HUDEP-2 (cell line): ENCODE results near the gene CBX7.

Experiments
- DNase-seq, 76 experiments: peaks; one replicate each; lab custom pipeline; 2025; ENCODE audit not compliant: unreplicated experiment in 76 of 76; lab: John Stamatoyannopoulos, UW

CBX7 gene

GRCh38 chr22:39148026-39148726 is 4.3 kb downstream of the CBX7 start:
- no peak for DNase-seq

GRCh38 chr22:39147335-39148025 is 5.0 kb downstream of the CBX7 start:
- no peak for DNase-seq

- DNase-seq = no peak
Observed at GRCh38 chr22:39146256-39147101, 6.0 kb downstream of the CBX7 start.

GRCh38 chr22:39144101-39144767 is 8.2 kb downstream of the CBX7 start:
- peak in 3 of 76 experiments; percentile 9 to 37 (median 14) for DNase-seq

GRCh38 chr22:39142088-39142680 is 10.3 kb downstream of the CBX7 start:
- no peak for DNase-seq

GRCh38 chr22:39139933-39140332 is 12.5 kb downstream of the CBX7 start:
- DNase-seq = no peak

GRCh38 chr22:39138357-39138997 is 14.0 kb downstream of the CBX7 start:
- DNase-seq = no peak

- no peak for DNase-seq
Observed at GRCh38 chr22:39136317-39136716, 16.2 kb downstream of the CBX7 start.

- peak in 41 of 76 experiments; percentile 9 to 55 (median 26) for DNase-seq
Observed at GRCh38 chr22:39135092-39135896, 17.2 kb downstream of the CBX7 start.

GRCh38 chr22:39134366-39135091 is 18.0 kb downstream of the CBX7 start:
- DNase-seq = no peak

- DNase-seq = no peak
Observed at GRCh38 chr22:39133871-39134270, 18.6 kb downstream of the CBX7 start.

GRCh38 chr22:39132871-39133524 is 19.5 kb downstream of the CBX7 start:
- DNase-seq = no peak

GRCh38 chr22:39132281-39132680 is 20.2 kb downstream of the CBX7 start:
- DNase-seq = no peak

- no peak for DNase-seq
Observed at GRCh38 chr22:39130892-39131855, 21.3 kb downstream of the CBX7 start.

- no peak for DNase-seq
Observed at GRCh38 chr22:39130152-39130704, 22.3 kb downstream of the CBX7 start.

- no peak for DNase-seq
Observed at GRCh38 chr22:39129746-39130145, 22.7 kb downstream of the CBX7 start.

- no peak for DNase-seq
Observed at GRCh38 chr22:39129081-39129480, 23.4 kb downstream of the CBX7 start.
